A172 (cell line): ENCODE results near the gene CRB2. TPM values are rescaled to one million over a fixed set of nuclear protein-coding genes. Genes with fewer than 3 reads are reported as not detected.

Experiments used
- DNase-seq: peaks from one replicate; pipeline ENCODE4 v3.0.0-alpha.2; 2015; ENCODE audit warnings: low spot score
- total RNA-seq: library from RNA; depleted of rRNA; stranded (reverse); fragments of >200 nt; shearing (Covaris generic); gene quantifications from 2 replicates; pipeline ENCODE4 v1.2.3, GENCODE V29; 2014

The CRB2 gene
- total RNA-seq, 1 experiment from 2014 or later: 0.26 TPM

- DNase-seq: no peak
Observed at GRCh38 chr9:123347289-123348060, 8.5 kb upstream of the CRB2 start.

DNA sequence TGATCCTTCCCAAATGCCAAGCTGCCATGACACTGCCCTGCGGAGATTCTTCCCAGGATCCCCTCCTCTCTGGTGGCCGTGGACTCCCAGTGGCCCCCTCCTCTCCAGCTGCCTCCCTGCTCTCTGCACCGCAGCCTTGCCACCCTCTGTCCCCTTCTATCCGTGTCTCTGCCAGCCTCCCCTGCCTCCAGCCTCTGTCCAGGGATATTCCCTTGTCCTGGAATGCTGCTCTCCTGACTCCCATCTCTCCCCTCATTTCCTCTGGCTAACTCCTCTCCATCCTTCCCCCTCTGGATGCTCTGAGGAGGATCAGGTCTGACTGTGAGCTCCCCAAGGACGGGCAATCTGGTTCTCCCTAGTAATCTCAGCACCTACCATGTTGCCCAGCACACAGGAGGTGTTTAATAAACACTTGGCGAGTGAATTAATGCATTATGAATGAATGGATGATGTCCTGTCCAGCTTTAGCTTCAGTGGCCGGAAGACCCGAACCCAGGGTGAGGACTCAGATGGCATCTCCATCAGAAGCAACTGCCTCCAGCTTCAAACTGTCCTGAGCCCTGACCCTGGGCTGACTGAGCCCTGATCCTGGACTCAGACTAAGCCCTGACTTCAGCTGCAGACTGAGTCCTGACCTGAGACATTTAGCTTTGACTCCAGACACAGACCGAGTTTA, 7.5 kb upstream of the CRB2 start:
- DNase-seq: no peak

DNA sequence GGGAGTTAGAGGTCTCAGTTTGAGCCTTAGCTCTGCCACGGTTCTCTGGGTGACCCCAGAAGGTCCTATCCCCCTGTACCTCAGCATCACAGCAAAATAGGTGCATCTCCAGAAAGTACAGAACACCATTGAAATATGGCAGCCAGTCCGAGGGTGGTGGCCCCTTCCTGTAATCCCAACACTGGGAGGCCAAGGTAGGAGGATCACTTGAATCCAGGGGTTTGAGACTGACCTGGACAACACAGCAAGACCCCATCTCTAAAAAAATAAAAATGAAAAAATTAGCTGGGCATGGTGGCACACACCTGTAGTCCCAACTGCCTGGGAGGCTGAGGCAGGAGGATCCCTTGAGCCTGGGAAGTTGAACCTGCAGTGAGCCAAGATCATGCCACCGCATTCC, 7.0 kb upstream of the CRB2 start:
- no peak for DNase-seq

DNA sequence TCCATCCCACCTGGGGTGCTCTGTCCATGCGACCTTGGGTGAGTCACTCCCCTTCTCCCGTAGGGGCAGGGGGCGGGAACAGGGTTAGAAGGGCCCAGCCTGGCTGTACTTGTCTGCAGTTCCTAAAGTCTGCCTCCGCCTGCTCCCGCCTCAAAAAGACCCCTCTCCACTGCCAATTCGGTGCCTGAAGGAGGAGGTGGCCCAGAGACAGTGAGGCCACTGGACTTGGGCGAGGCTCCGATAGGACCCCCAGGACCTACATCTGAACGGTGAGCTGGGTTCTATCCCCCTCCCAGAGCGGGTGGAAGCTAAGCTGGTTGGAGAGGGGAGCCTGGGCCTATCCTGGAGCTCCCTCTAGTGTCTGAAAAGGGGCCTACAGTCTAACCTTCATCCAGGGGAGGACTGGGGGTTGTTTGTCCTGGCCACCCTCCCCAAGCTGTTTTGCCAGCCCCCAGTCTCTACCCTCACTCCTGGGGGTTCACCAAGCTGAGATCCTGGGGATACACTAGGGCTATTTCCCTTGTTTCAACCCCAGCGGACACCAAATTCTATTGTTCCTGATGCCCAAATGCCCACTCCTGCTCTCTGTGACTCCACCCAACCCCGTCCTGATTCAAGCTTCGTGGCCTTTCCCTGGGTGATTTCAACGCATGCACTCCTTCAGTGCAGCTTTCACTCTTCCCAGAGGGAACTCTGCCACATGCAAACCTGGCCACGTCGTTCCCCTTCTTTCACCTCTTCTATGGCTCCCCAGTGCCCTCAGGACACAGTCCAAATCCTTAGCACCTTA, 6.1 kb upstream of the CRB2 start:
- peak; percentile 75 for DNase-seq

DNA sequence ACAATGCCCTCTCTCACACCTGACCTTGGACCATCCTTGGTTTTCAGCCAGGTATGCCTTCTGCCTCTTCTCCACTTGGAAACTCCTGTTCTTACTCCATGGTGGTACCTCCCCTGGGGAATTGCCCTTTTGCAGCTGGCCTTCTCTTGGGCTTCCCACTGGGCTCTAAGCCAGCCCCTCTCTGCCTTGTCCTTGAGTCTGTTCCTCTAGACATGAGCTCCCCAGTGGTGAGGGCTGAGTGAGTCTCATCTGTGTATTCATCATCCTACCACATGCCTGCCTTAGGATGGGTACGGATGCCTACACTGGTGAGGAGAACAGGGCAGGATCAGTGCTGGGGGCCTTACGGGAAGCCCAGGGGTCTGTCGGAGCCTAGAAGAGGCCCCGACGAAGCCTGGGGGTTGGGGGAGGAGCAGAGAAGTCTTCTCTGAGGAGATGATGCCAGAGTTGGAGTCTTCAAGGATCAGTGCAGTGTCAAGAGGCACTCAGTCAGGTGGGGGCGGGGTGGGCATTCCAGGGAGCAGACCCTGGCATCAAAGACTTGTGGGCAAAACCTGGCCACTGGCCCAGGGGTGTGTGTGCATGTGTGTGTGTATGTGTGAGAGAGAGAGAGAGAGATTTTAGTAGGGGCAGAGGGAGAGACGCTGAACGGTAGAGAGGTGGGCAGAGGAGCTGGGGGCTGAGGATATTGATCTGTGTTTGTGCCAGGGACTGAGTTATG, 5.2 kb upstream of the CRB2 start:
- DNase-seq: no peak

DNA sequence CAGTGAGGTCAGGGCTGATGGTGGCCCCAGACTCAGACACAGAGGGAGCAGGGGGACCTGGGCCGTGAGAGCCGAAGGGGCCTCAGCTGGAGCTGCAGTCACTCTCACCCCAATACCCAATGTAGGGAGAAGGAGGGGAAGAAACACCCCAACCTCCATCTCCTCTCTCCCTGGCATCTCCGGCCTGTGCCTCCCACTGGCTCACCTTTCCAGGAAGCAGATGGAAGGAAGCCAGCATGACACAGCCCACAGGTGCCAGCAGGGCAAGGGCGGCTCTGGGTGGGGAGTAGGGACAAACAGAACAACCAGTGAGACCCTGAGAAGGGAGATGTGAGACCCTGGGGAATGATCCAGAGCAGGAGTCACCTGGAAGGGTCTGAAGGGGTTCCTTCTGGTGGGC, 3.0 kb upstream of the CRB2 start:
- DNase-seq: no peak

- DNase-seq: peak; percentile 64
Observed at GRCh38 chr9:123353984-123354591, 1.9 kb upstream of the CRB2 start.

DNA sequence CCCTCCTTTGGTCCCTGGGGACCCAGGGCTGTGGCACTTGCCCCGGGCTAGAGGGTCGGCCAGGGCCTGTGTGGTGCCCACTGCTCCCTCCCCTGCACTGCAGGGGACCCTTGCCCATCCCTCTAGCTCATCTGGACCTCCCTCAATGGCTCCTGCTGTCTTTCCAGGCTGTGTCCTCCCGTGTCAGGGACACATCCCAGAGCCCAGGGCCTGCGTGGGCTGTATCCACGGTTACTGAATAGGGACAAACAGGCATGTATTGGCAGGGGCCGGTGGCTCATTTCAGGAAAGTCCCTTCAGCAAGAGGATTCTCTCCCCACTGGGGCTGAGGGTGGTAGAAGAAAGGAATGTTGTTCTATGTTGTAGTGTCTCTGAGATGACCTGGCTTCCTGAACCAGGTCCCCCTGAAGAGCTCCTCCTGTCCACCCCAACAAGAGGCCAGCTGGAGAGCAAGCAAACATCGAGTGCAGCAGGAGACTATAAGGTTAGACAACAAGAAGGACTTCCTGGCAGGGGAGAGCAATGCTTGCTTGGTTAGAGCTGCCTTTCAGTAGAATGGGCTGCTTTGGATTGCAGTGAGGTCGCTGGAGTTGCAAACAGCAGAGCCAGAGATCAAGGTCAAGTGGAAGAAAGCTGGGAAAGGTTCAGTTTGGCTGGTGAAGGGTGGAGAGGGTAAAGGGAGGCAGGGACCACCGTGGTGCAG, 1.0 kb upstream of the CRB2 start:
- no peak for DNase-seq

GRCh38 chr9:123356851-123357742, 1.1 kb downstream of the CRB2 start:
- no peak for DNase-seq

GRCh38 chr9:123357743-123358059, 1.7 kb downstream of the CRB2 start:
- DNase-seq: no peak

- no peak for DNase-seq
Observed at GRCh38 chr9:123358181-123358905, 2.3 kb downstream of the CRB2 start.

GRCh38 chr9:123359106-123359505, 3.1 kb downstream of the CRB2 start:
- DNase-seq: no peak

DNA sequence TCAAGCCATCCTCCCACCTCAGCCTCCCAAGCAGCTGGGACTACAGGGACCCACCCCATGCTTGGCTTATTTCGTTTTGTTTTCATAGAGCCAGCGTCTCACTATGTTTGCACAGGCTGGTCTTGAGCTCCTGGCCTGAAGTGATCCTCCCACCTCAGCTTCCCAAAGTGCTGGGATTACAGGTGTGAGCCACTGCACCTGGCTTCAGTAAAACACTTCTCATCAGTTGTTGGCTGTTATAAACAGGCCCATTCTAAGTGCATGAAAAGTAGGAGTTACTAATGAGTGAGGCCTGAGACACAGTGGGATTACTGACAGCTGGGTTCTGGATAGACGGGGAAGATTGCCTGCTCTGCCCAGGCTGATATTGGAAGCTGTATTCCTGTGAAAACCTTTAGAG, 3.5 kb downstream of the CRB2 start:
- no peak for DNase-seq

DNA sequence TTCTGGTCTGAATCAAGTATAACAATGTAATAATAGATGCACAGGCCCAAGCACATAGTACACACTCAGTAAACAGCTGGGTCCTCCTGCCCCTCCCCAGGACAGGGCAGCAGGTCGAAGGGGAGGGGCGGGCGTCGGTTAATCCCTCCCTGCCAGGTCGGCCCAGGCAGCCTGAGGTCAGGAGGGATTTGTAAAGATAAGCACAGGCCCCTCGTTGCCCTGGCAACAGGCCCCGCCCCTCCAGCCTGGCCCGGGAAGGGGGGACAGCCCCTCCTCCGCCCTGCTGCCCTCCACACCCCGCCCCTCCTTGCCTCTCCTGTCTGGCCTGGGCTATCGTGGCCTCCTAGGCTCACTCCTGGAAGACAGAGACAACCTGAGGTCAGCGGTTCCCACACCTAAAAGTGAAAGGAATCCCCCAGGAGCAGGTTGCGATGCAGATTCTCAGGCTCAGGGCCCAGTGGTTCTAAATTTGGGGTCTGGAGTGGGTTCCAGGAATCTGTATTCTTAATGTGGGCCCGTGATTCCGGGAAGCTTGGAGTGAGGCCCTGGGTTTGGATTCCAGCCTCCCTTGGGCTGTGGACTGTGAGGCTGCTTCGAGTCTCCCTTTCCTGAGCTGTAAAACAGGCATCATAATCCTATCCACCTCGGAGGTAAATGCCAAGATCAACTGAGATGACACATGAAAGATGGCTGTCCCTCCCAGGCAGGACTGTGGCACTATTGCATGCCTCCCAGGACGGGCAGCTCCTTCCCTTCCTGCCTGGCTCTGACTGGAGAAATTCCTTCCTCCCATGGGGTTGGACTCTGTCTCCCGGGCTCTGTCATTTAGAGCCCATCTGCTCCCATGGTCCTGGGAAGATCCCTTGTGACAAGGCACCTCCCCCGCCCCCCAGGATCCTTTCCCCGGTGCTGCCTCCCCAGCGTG, 4.4 kb downstream of the CRB2 start:
- DNase-seq: no peak

DNA sequence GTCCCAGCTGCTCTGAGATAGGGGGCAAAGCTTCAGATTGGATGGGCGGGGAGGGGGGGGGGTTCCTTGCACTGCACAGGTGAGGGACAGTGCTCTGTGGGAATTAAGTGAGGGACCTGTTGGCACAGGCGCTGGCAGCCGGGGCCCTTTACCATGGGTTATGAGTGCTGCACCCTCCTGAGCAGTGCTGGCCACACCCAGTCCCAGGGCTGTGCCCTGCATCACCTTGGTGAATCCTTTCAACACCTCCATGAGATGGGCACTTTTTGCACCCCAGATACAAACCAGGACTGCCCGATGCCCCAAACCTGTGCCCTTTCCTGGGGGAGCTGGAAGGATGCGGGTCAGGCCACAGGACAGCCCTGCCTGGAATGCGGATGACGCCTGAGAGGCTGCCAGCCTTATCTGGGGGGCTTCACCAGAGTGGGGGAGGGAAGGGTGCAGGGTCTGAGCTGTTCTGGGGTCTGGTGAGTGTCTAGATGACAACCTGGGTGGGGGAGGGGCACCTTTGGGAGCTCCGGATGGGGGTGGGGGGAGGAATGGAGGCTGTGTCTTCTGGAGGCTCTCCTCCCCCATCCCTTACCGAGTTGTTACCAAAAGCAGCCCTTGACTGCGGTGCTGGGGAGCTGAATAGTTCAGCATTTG, 5.2 kb downstream of the CRB2 start:
- DNase-seq: no peak

GRCh38 chr9:123361731-123362510, 5.9 kb downstream of the CRB2 start:
- no peak for DNase-seq

DNA sequence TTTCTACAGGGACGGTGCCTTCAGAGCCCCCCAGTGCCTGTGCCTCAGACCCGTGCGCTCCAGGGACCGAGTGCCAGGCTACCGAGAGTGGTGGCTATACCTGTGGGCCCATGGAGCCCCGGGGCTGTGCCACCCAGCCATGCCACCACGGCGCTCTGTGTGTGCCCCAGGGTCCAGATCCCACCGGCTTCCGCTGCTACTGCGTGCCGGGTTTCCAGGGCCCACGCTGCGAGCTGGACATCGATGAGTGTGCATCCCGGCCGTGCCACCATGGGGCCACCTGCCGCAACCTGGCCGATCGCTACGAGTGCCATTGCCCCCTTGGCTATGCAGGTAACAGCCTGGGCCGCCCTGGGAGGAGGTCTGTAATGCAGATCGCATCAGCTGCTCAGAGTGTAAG, 6.9 kb downstream of the CRB2 start:
- no peak for DNase-seq
